NAMALWA (cell line): ENCODE results near the gene NT5C1B.

ENCODE experiments used
- DNase-seq: peaks from one replicate; pipeline ENCODE4 v3.0.0-alpha.2; 2015; ENCODE audit warnings: low spot score

The NT5C1B gene

GRCh38 chr2:18599509-18600254 lies 10.3 kb upstream of the NT5C1B start:
- no peak for DNase-seq

- no peak for DNase-seq
Observed at GRCh38 chr2:18598848-18599484, 9.6 kb upstream of the NT5C1B start.

- DNase-seq, result no peak
Observed at GRCh38 chr2:18597618-18598017, 8.2 kb upstream of the NT5C1B start.

- no peak for DNase-seq
Observed at GRCh38 chr2:18596993-18597392, 7.6 kb upstream of the NT5C1B start.

- DNase-seq, result no peak
Observed at GRCh38 chr2:18593496-18593895, 4.1 kb upstream of the NT5C1B start.

GRCh38 chr2:18592372-18592771 lies 3.0 kb upstream of the NT5C1B start:
- DNase-seq, result no peak

GRCh38 chr2:18588802-18589201 lies 567 bp downstream of the NT5C1B start:
- DNase-seq, result no peak

- DNase-seq, result no peak
Observed at GRCh38 chr2:18588049-18588448, 1.3 kb downstream of the NT5C1B start.

- DNase-seq, result no peak
Observed at GRCh38 chr2:18585526-18585925, 3.8 kb downstream of the NT5C1B start.

- DNase-seq, result no peak
Observed at GRCh38 chr2:18584608-18584954, 4.8 kb downstream of the NT5C1B start.

- no peak for DNase-seq
Observed at GRCh38 chr2:18583905-18584607, 5.3 kb downstream of the NT5C1B start.

- DNase-seq, result no peak
Observed at GRCh38 chr2:18580606-18581005, 8.8 kb downstream of the NT5C1B start.

GRCh38 chr2:18578033-18578432 lies 11.3 kb downstream of the NT5C1B start:
- DNase-seq, result no peak

GRCh38 chr2:18566145-18566769 lies 23.1 kb downstream of the NT5C1B start:
- DNase-seq, result no peak

GRCh38 chr2:18560797-18561085 lies 28.6 kb downstream of the NT5C1B start:
- no peak for DNase-seq

GRCh38 chr2:18560031-18560796 lies 29.2 kb downstream of the NT5C1B start, which contains the start of gene RDH14:
Gene RDH14 (minus strand): TSS chr2:18560653. CDS start chr2:18560572, 81 bp downstream.
- DNase-seq, result peak; percentile 93

GRCh38 chr2:18559531-18560030 lies 29.8 kb downstream of the NT5C1B start:
- DNase-seq, result no peak

GRCh38 chr2:18558458-18558857 lies 30.9 kb downstream of the NT5C1B start:
- DNase-seq, result no peak

- DNase-seq, result no peak
Observed at GRCh38 chr2:18557121-18557520, 32.2 kb downstream of the NT5C1B start.

GRCh38 chr2:18552351-18553077 lies 36.9 kb downstream of the NT5C1B start:
- no peak for DNase-seq

GRCh38 chr2:18551623-18552022 lies 37.7 kb downstream of the NT5C1B start:
- no peak for DNase-seq
